Fibroblast of mammary gland (primary cell): ENCODE measurements around the gene NTRK2.

ENCODE experiments used
- DNase-seq: peaks from one replicate; pipeline ENCODE4 v3.0.0-alpha.2; 2010; ENCODE audit warnings: low read depth
- H3K4me3 ChIP-seq: 2 replicates; pipeline ENCODE4 v1.5.1; 2011; ENCODE audit warnings: low read depth, mild to moderate bottlenecking, low read length, moderate library complexity; ENCODE audit not compliant: control insufficient read depth
- TF ChIP-seq, protein P1 (sequence below): conservative IDR thresholded peaks from 2 replicates; pipeline ENCODE4 v1.5.1; 2011; ENCODE audit warnings: low read depth, low read length, inconsistent platforms; ENCODE audit not compliant: control insufficient read depth, insufficient read depth

Gene NTRK2

DNA sequence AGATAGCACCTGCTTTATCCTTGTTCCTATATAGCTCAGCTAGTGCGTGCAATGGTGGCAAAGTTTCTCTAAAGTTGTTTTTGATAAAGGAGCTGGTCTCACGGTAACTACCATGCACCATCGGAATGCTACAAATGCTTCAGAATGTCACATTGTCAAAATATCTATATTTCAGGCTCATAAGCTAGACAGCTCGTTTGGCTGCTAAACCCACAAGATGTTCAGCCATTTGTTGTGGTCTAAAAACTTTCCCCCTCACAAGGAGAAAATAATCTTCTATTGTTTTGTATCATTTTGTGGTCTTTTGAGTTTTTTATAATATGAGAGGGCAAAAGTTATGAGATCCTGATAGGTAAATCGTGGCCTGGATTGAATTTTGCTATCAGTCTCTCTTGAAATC is 137.9 kb downstream of the NTRK2 start:
- H3K4me3 ChIP-seq, result no peak overlapping the region
- no peak for DNase-seq
- TF ChIP-seq, protein P1, sequence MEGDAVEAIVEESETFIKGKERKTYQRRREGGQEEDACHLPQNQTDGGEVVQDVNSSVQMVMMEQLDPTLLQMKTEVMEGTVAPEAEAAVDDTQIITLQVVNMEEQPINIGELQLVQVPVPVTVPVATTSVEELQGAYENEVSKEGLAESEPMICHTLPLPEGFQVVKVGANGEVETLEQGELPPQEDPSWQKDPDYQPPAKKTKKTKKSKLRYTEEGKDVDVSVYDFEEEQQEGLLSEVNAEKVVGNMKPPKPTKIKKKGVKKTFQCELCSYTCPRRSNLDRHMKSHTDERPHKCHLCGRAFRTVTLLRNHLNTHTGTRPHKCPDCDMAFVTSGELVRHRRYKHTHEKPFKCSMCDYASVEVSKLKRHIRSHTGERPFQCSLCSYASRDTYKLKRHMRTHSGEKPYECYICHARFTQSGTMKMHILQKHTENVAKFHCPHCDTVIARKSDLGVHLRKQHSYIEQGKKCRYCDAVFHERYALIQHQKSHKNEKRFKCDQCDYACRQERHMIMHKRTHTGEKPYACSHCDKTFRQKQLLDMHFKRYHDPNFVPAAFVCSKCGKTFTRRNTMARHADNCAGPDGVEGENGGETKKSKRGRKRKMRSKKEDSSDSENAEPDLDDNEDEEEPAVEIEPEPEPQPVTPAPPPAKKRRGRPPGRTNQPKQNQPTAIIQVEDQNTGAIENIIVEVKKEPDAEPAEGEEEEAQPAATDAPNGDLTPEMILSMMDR, result no peak

DNA sequence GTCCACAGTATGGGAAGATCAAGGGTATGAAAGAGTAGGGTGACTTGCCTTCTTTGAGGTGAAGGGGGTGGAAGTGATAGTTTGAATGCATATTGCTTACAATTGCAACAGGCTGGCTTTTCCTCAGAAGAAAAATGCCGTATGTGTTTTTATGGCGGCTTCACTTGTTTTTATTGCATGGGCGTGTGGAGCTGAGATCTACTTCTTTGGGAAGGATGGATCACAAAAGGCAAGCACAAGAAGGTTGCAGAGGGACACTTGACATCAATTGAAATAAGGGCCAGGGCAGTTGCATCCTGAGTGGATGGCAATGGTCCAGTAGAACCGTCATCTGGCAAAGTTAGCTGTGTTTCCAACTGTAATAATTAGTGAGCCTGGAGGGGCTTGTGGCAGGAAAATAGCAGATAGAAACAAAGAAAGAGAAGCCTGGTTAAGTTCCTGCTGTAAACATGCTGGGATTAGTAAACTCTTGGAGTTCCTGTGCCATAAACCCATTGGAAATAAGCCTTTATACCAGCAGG is 138.4 kb downstream of the NTRK2 start:
- no peak overlapping the region for H3K4me3 ChIP-seq
- TF ChIP-seq, protein P1, result no peak
- no peak for DNase-seq

DNA sequence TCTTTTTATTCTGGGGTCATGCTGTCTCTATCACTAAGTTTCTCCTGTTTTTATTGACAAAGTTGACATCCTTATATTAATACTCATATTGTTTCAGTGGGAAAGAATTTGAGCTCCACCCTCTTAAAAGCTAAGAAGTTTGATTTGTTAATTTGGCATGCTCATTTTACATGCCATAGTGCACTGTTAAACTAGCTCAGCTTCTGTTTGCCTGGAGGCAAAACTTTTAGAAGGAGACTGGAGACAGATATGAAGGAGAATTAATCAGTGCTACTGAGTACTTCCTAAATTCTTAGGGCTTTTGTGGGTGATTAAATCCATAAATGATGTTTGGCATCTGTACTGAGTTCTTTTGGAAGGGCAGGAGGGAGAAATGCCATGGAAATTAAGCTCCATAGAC is 138.9 kb downstream of the NTRK2 start:
- no peak for DNase-seq
- no peak overlapping the region for H3K4me3 ChIP-seq
- TF ChIP-seq, protein P1, result no peak

DNA sequence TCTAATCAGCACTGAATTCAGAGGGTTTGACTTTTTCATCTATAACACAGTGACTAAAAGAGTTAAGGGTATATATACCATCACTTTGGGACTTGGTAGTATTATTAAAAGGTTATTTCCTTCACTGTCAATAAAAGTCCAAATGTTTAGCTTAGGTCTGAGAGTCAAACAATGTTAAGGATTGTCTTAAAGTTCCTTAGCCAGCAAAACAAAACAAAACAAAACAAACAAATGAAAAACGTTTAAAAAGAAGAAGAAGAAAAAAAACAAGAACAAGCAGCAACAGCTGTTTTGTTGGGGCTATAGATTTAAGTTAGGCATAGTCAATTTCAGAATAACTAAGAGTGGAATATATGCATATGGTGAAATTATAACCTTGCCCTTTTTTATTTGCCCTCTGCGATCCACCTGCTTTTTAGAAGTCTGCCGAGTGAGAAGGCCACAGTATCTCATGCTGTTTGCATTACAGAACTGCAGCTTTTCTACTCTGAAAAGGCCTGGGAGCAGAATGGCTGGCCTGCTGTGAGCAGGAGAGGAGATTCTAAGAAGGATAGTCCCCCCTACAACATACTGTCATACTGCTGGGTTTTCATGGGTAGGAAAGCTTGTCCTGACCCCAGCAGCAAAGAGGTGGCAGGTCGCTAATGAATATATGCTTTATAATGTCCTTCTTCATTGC is 141.7 kb downstream of the NTRK2 start:
- TF ChIP-seq, protein P1, result no peak
- DNase-seq, result no peak
- H3K4me3 ChIP-seq, result no peak overlapping the region

DNA sequence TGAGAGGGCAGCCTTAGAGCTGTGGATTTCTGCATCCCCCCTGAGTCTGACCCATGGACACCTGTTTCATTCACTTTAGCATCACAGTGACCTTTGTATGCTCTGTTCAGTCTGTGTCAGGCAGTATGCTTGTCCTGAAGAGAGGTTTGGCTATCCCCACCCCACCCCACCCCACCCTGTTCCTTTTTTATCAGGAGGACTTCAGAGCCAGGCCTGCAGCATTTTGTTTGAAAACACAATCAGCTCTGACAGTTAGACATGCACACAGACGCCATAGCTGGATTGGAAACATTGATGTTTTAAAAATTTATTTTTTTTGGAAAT is 142.2 kb downstream of the NTRK2 start:
- TF ChIP-seq, protein P1, result no peak
- DNase-seq, result no peak
- no peak overlapping the region for H3K4me3 ChIP-seq

DNA sequence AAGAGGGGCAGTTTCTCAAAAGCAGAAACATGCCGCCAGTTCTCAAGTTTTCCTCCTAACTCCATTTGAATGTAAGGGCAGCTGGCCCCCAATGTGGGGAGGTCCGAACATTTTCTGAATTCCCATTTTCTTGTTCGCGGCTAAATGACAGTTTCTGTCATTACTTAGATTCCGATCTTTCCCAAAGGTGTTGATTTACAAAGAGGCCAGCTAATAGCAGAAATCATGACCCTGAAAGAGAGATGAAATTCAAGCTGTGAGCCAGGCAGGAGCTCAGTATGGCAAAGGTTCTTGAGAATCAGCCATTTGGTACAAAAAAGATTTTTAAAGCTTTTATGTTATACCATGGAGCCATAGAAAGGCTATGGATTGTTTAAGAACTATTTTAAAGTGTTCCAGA is 142.8 kb downstream of the NTRK2 start:
- TF ChIP-seq, protein P1, result no peak
- H3K4me3 ChIP-seq, result no peak overlapping the region
- no peak for DNase-seq
